Measurements from ENCODE around the gene SYT9. TPM values are rescaled to one million over a fixed set of nuclear protein-coding genes. Genes with fewer than 3 reads are reported as not detected.

Gene SYT9
- total RNA-seq, 2 donors from 2014 or later: 0.81 to 2.2 TPM

DNA sequence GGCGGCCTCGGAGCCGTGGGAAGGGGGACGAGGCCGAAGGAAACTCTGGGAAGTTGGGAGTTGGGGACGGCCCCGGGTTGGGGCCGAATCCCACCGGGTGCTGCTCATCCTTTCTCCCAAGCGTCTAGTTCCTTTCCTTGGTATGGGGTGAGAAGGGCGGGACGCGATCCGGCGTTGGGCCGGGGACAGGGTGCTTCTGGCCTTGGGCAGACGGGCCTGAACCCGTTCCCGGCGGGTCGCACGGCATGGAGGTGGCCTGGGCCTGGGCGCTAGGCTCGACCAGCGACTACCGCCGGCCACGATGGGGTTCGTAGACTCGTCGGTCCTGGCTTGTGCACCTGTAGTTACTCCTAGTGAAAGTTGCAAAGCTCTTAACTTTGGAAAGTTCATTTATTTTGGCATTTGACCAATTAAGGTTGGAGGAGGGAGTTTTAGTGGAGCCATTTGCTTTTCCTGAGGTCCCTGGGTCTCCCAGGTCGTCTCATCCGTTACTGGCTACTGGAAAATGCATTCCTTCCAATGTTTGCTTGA is 1.0 kb downstream of the SYT9 start:
- Histone ChIP-seq H3K27me3 (ENCODE audit: control insufficient read depth, insufficient read depth, low read length, poor library complexity, severe bottlenecking) (peaks cover 84% of the 10 kb centered on the region), H3K4me3 (ENCODE audit: low read length) (peak overlapping the region; percentile 81)
- H3K9me3 Mint-ChIP-seq: peaks cover 5% of the 10 kb centered on the region

DNA sequence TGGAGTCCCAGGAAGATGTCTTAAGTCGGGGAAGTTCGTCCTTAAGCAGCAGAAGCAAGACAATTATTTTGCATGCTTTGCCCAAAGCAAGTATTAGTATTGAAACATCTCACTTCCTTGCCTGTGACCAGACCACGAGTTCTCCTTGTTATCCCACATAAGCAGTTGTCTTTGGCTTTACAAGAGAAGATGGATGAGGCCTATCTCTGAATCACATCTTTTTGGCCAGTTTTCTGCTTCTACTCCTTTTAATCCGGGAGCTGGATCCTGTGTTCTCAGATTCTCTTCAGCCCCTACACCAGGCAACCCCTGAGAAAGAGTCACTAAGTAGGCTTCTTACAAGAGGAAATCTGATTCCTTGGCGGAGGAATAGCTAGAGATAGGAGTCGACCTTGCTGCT is 2.1 kb downstream of the SYT9 start:
- H3K9me3 ChIP-seq (ENCODE audit: control insufficient read depth, low read length): no peaks in the 10 kb centered on the region
- H3K27me3 ChIP-seq (ENCODE audit: control insufficient read depth, insufficient read depth, low read length, poor library complexity, severe bottlenecking): peaks cover 82% of the 10 kb centered on the region
- H3K4me1 ChIP-seq (ENCODE audit: control insufficient read depth, insufficient read depth, low read length): peaks cover 6% of the 10 kb centered on the region
- H3K27ac ChIP-seq (ENCODE audit: low read depth, low read length): no peak overlapping the region
- peaks cover 67% of the 10 kb centered on the region for H3K27me3 Mint-ChIP-seq (ENCODE audit: insufficient read depth)
- H3K9me3 Mint-ChIP-seq: no peaks in the 10 kb centered on the region
- no peak overlapping the region for H3K9ac ChIP-seq (ENCODE audit: extremely low read depth, low read length, poor library complexity, severe bottlenecking)
- peaks cover 15% of the 10 kb centered on the region for H3K4me1 Mint-ChIP-seq
- DNase-seq: no peak
- no peak overlapping the region for H3K4me3 ChIP-seq (ENCODE audit: low read length)
- TF ChIP-seq, protein P1, sequence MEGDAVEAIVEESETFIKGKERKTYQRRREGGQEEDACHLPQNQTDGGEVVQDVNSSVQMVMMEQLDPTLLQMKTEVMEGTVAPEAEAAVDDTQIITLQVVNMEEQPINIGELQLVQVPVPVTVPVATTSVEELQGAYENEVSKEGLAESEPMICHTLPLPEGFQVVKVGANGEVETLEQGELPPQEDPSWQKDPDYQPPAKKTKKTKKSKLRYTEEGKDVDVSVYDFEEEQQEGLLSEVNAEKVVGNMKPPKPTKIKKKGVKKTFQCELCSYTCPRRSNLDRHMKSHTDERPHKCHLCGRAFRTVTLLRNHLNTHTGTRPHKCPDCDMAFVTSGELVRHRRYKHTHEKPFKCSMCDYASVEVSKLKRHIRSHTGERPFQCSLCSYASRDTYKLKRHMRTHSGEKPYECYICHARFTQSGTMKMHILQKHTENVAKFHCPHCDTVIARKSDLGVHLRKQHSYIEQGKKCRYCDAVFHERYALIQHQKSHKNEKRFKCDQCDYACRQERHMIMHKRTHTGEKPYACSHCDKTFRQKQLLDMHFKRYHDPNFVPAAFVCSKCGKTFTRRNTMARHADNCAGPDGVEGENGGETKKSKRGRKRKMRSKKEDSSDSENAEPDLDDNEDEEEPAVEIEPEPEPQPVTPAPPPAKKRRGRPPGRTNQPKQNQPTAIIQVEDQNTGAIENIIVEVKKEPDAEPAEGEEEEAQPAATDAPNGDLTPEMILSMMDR (conservative IDR thresholded peaks at IDR 0.05): no peak
- no peak overlapping the region for H3K4me3 Mint-ChIP-seq
- no peak overlapping the region for H3K27ac Mint-ChIP-seq
- H3K36me3 ChIP-seq (ENCODE audit: control insufficient read depth, insufficient read depth, low read length): no peaks in the 10 kb centered on the region
- WGBS, 2 experiments (ENCODE audit: insufficient coverage in 1 of 2, insufficient read length in 1 of 2): 72 to 98% methylated on average over 4 to 6 of the region's 6 CpGs
- no peaks in the 10 kb centered on the region for H3K36me3 Mint-ChIP-seq (ENCODE audit: low read depth)

More for the DNA sequence above, 1.0 kb downstream of the SYT9 start:
- Mint-ChIP-seq H3K27me3 (ENCODE audit: insufficient read depth) (peaks cover 76% of the 10 kb centered on the region), H3K4me3 (peak overlapping the region; percentile 63), H3K4me1 (peaks cover 15% of the 10 kb centered on the region), H3K27ac (no peak overlapping the region), H3K36me3 (ENCODE audit: low read depth) (no peaks in the 10 kb centered on the region)
- no peak for DNase-seq
- Histone ChIP-seq H3K9me3 (ENCODE audit: control insufficient read depth, low read length) (no peaks in the 10 kb centered on the region), H3K36me3 (ENCODE audit: control insufficient read depth, insufficient read depth, low read length) (no peaks in the 10 kb centered on the region), H3K4me1 (ENCODE audit: control insufficient read depth, insufficient read depth, low read length) (peaks cover 6% of the 10 kb centered on the region), H3K27ac (ENCODE audit: low read depth, low read length) (no peak overlapping the region), H3K9ac (ENCODE audit: extremely low read depth, low read length, poor library complexity, severe bottlenecking) (no peak overlapping the region)
- TF ChIP-seq, protein P1 (conservative IDR thresholded peaks at IDR 0.05): no peak
- WGBS, 2 experiments (ENCODE audit: insufficient coverage in 1 of 2, insufficient read length in 1 of 2): 5 to 8% methylated on average over 14 to 33 of the region's 33 CpGs

DNA sequence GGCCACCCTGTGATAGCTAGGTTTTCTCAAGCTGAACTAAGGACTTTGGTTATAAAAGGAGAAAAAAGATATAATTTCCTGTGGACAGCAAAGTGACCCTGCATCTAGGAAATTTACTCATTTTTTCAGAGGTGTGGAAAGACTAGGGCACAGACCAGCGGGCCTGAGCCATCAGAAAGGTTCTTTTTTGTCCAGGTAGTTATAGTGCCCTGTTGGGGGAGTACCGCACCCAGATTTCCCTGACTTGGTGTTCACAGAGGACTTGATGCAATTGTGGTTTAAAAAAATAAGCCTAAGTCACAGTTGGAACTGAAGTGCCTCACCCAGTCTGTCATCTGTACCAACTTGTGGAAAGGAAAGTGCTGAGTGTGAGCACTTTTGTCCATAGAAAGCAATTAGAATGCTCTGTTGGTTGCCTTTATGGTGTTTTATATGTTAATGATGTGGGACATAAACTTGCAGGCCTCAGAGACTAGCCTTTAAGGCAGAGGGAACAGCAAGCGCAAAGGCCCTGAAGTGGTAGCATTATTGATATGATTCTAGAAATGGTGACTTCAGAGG is 3.1 kb downstream of the SYT9 start:
- H3K9me3 Mint-ChIP-seq: no peaks in the 10 kb centered on the region
- H3K4me3 ChIP-seq (ENCODE audit: low read length): no peak overlapping the region
- no peak for DNase-seq
- TF ChIP-seq, protein P1 (conservative IDR thresholded peaks at IDR 0.05): no peak
- H3K36me3 Mint-ChIP-seq (ENCODE audit: low read depth): no peaks in the 10 kb centered on the region
- H3K27me3 Mint-ChIP-seq (ENCODE audit: insufficient read depth): peaks cover 57% of the 10 kb centered on the region
- H3K4me1 Mint-ChIP-seq: peaks cover 15% of the 10 kb centered on the region
- peaks cover 72% of the 10 kb centered on the region for H3K27me3 ChIP-seq (ENCODE audit: control insufficient read depth, insufficient read depth, low read length, poor library complexity, severe bottlenecking)
- no peak overlapping the region for H3K27ac ChIP-seq (ENCODE audit: low read depth, low read length)
- 78 to 85% methylated on average over 3 of the region's 3 CpGs for WGBS, 2 experiments (ENCODE audit: insufficient coverage in 1 of 2, insufficient read length in 1 of 2)
- peaks cover 6% of the 10 kb centered on the region for H3K4me1 ChIP-seq (ENCODE audit: control insufficient read depth, insufficient read depth, low read length)
- no peaks in the 10 kb centered on the region for H3K9me3 ChIP-seq (ENCODE audit: control insufficient read depth, low read length)
- no peak overlapping the region for H3K27ac Mint-ChIP-seq
- H3K36me3 ChIP-seq (ENCODE audit: control insufficient read depth, insufficient read depth, low read length): no peaks in the 10 kb centered on the region
- no peak overlapping the region for H3K4me3 Mint-ChIP-seq
- H3K9ac ChIP-seq (ENCODE audit: extremely low read depth, low read length, poor library complexity, severe bottlenecking): no peak overlapping the region
